IPS DF 19.7 (cell line): Measurements from ENCODE around the gene KRTAP5-3.
"Not testable (repeated sequence)": the region's sequence is repeated elsewhere in the genome, so short reads cannot be mapped to it uniquely, and the experiment has no call there.

Experiments used
- DNase-seq: peaks from one replicate; pipeline ENCODE4 v3.0.0-alpha.2; 2013; ENCODE audit warnings: low read depth, low spot score

KRTAP5-3 gene, protein sequence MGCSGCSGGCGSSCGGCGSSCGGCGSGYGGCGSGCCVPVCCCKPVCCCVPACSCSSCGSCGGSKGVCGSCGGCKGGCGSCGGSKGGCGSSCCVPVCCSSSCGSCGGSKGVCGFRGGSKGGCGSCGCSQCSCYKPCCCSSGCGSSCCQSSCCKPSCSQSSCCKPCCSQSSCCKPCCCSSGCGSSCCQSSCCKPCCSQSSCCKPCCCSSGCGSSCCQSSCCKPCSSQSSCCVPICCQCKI

DNA sequence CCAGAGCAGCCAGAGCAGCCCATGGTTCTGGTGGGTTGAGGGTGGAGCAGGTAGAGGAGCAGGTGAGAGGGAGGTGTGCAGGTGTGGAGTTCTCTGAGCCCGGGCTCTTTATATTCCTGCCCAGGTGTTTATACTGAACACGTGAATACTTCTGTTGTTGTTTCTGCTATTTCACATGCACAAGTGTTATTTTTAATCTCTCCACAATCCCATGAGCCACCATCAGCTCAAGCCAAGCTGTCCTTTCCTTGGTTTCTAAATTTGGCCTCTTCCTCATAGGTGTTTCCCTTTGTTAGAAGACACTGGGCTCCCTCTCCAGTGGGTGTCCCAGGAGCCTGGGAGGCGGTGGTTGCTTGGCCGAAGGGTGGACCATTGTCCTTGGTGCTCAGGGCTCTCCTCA lies at the start of gene KRTAP5-3:
KRTAP5-3 (minus strand) TSS at position 101 of the 400 bp plus-strand sequence; CDS start at position 23, 78 bp downstream.
- no peak for DNase-seq

GRCh38 chr11:1656670-1657069 lies 48.4 kb upstream of the KRTAP5-3 start:
- no peak for DNase-seq

DNA sequence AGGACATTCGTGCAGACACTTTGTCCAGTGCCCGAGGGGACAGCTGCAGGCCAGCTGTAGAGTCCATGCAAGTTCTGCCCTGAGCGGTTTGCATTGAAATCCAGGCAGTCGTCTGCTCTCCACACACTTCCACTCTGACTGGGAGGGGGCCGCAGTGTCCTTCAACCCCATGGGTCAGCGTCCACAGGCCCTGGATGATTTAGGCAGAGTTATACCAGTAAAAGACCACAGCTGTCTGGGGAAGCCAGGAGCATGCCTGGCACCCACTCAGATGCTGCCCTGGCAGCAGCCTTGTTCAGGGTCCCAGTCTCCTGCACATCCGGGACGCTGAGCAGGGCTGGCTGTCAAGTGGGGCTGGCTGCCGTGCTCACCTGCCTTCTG lies 47.8 kb upstream of the KRTAP5-3 start:
- no peak for DNase-seq

DNA sequence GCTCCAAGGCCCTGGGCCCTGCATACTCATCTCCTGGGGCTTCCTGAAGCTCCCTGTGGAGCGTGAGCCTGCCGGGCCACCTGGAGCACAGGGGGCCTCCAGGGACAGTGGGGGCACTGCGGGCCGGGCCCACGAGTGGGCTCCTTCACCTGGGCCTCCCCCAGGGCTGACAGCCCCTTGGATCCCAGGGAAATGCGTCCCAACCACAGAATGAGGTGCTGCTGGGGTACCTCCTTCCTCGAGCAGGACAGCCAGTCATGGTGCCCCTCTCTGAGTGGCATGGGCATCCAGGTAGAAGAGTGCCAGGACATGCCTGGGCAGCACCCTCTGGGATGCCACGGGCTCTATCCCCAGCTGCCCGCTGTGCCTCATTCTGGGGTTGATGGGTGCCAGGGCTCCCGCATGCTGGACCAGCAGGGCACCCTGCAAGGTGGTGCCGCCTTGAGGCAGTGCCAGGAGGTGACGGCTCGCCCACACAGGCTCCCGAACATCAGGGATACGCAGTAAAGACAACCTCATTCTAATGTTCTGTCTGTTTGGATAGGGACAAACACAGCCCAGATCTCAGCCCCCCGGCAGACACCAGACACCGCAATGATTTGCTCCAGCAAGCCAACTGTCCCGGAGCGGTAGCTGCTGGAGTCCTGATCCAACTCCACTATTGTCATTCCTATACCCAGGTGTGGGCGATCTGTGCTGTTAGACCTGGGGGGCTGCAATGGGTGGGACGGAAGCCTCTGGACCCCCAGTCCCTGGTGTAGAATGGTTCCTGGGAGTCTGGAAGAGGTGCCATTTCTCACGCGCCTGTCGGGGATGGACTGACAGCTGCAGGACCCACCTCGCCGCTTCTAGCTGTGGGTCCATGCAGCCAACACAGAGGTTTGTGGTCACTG lies 47.2 kb upstream of the KRTAP5-3 start:
- DNase-seq: no peak

- DNase-seq: no peak
These were observed 46.3 kb upstream of the KRTAP5-3 start for GRCh38 chr11:1654388-1655167.

GRCh38 chr11:1653541-1654387 lies 45.5 kb upstream of the KRTAP5-3 start:
- no peak for DNase-seq

DNA sequence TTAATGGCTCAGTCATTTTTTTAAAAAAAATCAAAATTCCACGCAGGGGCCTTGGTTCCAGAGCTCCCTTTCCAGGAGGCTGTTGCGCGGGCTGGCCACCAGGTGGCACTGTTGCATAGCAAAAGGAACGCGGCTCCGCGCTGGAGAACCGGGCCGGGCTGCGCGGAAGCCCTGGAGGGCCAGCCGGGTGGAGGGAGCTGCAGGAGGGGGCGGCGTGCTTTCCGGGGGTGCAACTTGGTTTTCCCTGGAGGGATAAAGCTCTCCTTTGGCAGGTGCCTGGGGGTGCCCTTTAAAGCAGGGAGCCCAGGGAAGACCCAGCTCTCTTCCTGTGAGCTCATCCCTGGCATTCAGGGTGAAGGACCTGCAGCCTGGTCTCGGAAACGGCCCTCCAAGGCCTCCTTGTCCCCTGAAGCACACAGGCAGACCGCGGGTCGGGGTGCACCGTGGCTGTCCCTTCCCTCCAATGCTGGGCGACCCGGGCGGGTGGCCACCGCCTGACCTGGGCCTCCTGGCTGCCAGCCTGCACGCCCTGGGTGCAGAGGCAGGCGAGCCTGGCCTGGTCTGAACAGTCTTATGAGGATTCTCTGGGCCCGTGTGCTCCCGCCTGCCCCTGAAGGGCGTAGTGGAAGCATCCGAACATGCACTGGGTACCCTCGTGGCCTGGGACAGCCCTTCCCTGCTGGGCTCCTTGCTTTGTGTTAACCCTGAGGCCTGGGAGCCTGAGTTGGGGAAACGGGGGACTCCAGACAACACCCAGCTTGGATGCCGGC lies 44.7 kb upstream of the KRTAP5-3 start:
- no peak for DNase-seq

GRCh38 chr11:1652442-1652770 lies 44.1 kb upstream of the KRTAP5-3 start:
- no peak for DNase-seq

DNA sequence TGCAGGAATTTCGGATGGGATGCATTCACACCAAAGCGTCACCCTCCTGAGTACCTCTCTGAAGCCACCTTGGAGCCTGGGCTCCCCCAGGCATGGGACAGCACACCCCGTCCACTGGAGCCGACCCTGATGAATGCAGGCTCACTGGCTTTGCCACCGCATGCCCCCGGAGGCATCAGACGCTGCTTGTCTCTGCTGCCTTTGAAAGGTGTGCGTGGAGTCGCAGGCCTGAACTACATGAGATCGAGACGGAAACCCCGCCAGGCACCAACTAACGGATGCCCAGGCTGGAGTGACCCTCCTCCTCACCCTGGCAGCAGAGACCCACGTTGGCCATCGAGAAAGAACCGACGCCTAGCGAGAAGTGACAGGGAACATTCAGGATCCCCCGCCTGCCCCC lies 43.8 kb upstream of the KRTAP5-3 start:
- DNase-seq: no peak

GRCh38 chr11:1651411-1651980 lies 43.2 kb upstream of the KRTAP5-3 start:
- DNase-seq: no peak

DNA sequence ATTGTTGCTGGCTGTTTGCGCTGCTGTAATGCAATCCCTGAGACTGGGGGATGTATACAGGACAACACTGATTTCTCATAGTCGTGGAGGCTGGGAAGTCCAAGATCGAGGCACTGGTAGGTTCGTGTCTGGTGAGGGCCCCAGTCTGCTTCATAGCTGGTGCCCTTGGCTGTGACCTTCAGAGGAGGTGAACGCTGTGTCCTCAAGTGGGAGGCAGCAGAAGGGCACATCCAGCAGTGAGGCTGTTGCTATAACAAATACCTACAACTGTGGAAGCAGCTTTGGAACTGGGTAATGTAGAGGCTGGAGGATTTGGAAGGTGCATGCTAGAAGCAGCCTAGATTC lies 42.6 kb upstream of the KRTAP5-3 start:
- no peak for DNase-seq

- no peak for DNase-seq
These were observed 42.0 kb upstream of the KRTAP5-3 start for GRCh38 chr11:1650034-1650917.

DNA sequence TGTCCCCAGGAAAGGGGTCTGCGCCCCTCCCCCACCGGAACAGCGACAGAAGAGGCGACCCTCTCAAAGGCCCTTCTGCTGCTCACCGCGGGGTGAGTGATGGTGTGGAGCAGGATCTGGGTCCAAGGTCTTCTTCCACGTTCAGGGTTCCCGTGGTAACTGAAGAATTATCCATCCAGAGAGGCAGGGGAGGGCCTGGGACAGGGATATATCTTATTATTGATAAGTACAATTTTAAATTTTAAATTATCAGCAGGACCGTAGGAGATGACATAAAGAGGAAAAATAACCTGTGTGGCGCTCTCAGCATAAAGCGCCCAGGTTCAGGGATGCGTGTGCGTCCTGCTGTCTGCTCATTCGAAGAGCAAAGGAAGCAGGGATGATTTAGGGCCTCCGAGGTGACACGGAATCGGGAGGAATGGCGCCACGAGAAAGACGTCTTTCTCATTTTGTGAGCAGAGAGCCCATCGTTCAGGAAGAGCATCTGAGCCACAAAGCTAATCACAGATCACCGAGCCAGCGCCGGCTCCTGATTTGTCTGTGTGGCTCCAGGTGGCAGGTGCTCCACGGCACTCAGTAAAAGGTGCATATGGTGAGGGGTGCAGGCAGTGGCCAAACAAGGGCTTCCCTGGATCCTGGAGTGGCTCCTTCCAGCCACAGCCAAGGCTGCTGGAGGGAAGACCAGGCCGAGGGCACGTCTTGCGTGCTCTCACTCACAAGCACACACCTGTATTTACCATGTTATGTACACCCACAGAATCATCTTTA lies 40.6 kb upstream of the KRTAP5-3 start:
- DNase-seq: no peak

GRCh38 chr11:1647901-1648652 lies 39.8 kb upstream of the KRTAP5-3 start:
- no peak for DNase-seq

DNA sequence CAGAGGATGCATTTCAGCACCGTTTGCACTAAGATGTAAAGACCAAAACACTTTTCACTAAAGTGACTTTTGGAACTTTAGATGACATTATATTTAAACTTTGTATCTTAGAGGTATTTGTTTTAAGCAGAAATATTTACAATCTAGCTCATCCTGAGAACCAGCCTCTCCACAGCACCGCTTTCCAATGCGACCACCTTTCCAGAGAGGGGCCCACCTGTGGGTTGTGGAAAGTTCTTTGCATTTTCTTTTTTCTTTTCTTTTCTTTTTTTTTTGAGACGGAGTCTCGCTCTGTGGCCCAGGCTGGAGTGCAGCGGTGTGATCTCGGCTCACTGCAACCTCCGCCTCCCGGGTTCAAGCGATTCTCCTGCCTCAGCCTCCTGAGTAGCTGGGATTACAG lies 38.3 kb upstream of the KRTAP5-3 start:
- DNase-seq: not testable (repeated sequence)

DNA sequence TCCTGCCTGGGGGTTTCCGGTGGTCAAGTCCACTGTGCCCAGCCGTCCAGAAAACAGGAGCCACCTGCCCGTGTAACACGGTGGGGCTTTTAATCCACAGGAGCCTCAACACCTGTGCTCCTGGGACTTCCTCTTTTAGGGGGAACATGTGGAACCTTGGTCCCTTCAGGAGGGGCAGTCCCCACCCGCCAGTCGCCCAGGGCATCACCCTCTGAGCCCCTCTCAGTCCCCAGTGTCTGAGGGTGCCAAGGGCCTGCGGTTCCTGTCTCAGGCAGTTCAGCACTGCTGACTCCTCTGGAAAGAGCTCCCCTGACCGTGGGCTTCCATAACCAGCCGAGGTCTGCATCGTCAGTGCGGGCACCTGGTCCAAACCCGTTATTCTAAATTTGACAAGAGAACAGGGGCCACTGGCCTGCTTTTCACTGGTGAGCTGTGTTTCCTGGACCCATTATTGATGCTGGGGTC lies 37.1 kb upstream of the KRTAP5-3 start:
- no peak for DNase-seq

GRCh38 chr11:1644601-1645356 lies 36.5 kb upstream of the KRTAP5-3 start:
- no peak for DNase-seq
